HL-60 (cell line): ENCODE measurements around the gene ATXN7L1.
"Not testable (repeated sequence)": the region's sequence is repeated elsewhere in the genome, so short reads cannot be mapped to it uniquely, and the experiment has no call there.

Source experiments
- DNase-seq, 2 experiments: peaks; one replicate each; pipeline ENCODE4 v3.0.0-alpha.2; 2010 to 2020; ENCODE audit warnings: low read depth in 1 of 2, low spot score in 1 of 2
- H3K27ac ChIP-seq: fragments of 250-450 bp; sonication (Bioruptor Pico); replicated peaks from 2 replicates; pipeline ENCODE4 v1.5.1; 2020; ENCODE audit warnings: mild to moderate bottlenecking, moderate library complexity
- H3K27me3 ChIP-seq: fragments of 250-450 bp; sonication (Bioruptor Pico); 2 replicates; pipeline ENCODE4 v1.5.1; 2021; ENCODE audit warnings: mild to moderate bottlenecking, moderate library complexity; ENCODE audit not compliant: insufficient read depth, poor library complexity, severe bottlenecking
- H3K4me3 ChIP-seq: replicated peaks from 2 replicates; pipeline ENCODE4 v1.5.1; 2011; ENCODE audit warnings: mild to moderate bottlenecking, control low read depth, low read length; ENCODE audit not compliant: insufficient read depth
- CTCF ChIP-seq: IDR thresholded peaks from one replicate; pipeline ENCODE4 v1.5.1; 2011; ENCODE audit warnings: low read length, control low read depth, inconsistent platforms; ENCODE audit not compliant: insufficient read depth
- GABPA ChIP-seq: IDR thresholded peaks from 2 replicates; pipeline ENCODE4 v1.6.1; 2012; ENCODE audit warnings: low read depth
- POLR2AphosphoS5 ChIP-seq: IDR thresholded peaks from 2 replicates; pipeline ENCODE4 v1.6.1; 2012; ENCODE audit warnings: low read depth
- SPI1 ChIP-seq: IDR thresholded peaks from 2 replicates; pipeline ENCODE4 v1.6.1; 2012; ENCODE audit warnings: low read depth, mild to moderate bottlenecking, borderline replicate concordance
- TF ChIP-seq, protein P1 (sequence below): IDR thresholded peaks from 2 replicates; pipeline ENCODE4 v1.6.1; 2012; ENCODE audit warnings: low read depth; ENCODE audit not compliant: insufficient replicate concordance

The ATXN7L1 gene

GRCh38 chr7:105887569-105888189 is 11.3 kb upstream of the ATXN7L1 start:
- Histone ChIP-seq H3K27ac (no peak overlapping the region), H3K4me3 (no peak overlapping the region), H3K27me3 (peaks cover 6% of the 10 kb centered on the region)

DNA sequence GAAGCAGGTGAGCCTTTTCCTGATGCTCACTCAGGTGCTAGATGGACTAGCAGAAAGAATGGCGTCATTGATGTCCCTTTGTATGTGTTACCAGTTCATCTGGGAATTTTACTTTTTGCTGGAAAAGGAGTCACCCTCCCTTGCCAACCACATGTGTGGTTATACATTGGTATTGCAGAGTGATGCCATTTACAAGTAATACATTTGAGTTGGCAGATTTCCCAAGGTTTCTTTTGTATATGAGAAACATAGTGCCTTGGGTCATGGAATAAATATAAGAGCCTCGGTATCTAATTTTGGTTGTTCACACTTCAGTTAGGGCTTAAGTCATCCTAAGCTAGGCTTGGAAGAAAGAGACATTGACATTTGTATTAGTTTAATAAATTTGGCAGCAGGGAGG is 10.4 kb upstream of the ATXN7L1 start:
- DNase-seq: no peak
- Histone ChIP-seq H3K27me3 (peaks cover 5% of the 10 kb centered on the region), H3K4me3 (no peak overlapping the region), H3K27ac (no peak overlapping the region)
- TF ChIP-seq, protein P1, sequence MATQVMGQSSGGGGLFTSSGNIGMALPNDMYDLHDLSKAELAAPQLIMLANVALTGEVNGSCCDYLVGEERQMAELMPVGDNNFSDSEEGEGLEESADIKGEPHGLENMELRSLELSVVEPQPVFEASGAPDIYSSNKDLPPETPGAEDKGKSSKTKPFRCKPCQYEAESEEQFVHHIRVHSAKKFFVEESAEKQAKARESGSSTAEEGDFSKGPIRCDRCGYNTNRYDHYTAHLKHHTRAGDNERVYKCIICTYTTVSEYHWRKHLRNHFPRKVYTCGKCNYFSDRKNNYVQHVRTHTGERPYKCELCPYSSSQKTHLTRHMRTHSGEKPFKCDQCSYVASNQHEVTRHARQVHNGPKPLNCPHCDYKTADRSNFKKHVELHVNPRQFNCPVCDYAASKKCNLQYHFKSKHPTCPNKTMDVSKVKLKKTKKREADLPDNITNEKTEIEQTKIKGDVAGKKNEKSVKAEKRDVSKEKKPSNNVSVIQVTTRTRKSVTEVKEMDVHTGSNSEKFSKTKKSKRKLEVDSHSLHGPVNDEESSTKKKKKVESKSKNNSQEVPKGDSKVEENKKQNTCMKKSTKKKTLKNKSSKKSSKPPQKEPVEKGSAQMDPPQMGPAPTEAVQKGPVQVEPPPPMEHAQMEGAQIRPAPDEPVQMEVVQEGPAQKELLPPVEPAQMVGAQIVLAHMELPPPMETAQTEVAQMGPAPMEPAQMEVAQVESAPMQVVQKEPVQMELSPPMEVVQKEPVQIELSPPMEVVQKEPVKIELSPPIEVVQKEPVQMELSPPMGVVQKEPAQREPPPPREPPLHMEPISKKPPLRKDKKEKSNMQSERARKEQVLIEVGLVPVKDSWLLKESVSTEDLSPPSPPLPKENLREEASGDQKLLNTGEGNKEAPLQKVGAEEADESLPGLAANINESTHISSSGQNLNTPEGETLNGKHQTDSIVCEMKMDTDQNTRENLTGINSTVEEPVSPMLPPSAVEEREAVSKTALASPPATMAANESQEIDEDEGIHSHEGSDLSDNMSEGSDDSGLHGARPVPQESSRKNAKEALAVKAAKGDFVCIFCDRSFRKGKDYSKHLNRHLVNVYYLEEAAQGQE: no peak
- TF ChIP-seq SPI1: no peak
- no peak for TF ChIP-seq GABPA
- TF ChIP-seq CTCF: no peak
- no peak for TF ChIP-seq POLR2AphosphoS5

More at GRCh38 chr7:105887569-105888189, 11.3 kb upstream of the ATXN7L1 start:
- TF ChIP-seq GABPA (no peak), CTCF (no peak), POLR2AphosphoS5 (no peak), SPI1 (no peak)
- TF ChIP-seq, protein P1: no peak
- DNase-seq: no peak

DNA sequence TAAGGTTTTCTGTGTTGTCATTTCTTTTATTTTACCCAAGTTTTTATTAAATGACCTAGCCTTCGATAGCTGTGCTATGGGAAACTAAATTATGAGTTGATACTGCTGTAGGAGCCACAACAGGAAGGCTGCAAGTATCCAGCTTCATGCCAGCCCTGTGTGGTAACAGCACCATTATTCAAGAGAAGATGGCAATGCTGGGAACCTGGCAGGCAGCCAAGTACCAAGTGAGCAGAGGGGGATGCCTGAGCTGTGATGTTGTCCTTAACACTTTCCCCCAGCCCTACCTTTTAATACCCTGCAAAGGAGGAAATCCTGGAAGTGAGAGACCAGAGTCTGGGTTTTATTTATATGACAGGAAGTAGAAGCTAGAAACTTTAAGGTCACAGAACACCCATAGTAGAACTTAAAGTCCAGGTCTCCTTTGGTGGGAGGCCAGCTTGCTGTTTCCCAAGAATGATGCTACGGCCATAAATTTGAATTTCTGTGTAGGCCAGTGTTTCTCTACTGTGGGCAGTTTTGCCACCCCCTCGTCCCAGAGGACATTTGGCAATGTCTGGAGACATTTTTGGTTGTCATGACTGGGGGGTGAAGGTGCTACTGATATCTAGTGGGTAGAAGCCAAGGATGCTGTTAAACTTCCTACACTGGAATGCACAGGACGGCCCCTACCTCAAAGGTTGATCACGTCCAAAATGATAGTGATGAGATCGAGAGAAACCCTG is 9.2 kb upstream of the ATXN7L1 start:
- no peak for TF ChIP-seq SPI1
- TF ChIP-seq, protein P1: no peak
- TF ChIP-seq GABPA: no peak
- no peak for TF ChIP-seq CTCF
- no peak for TF ChIP-seq POLR2AphosphoS5
- H3K27ac ChIP-seq: no peak overlapping the region
- DNase-seq: no peak
- H3K4me3 ChIP-seq: no peak overlapping the region
- H3K27me3 ChIP-seq: peaks cover 3% of the 10 kb centered on the region

DNA sequence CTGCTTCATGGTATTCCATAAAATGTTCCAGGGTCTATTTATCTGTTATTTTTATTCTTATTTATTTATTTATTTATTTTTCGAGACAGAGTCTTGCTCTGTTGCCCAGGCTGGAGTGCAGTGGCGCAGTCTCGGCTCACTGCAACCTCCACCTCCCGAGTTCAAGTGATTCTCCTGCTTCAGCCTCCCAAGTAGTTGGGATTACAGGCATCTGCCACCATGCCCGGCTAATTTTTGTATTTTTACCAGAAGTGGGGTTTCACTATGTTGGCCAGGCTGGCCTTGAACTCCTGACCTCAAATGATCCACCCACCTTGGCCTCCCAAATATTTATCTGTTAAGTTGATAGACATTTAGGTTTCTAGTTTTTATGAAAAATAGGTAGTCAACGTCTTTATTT is 6.8 kb upstream of the ATXN7L1 start:
- not testable (repeated sequence) for H3K27ac ChIP-seq

More for the DNA sequence above, 6.8 kb upstream of the ATXN7L1 start:
- DNase-seq, H3K27me3 ChIP-seq, H3K4me3 ChIP-seq: not testable (repeated sequence)
